ENCODE measurements around the gene KDM2A.
"Not testable (repeated sequence)": the region's sequence is repeated elsewhere in the genome, so short reads cannot be mapped to it uniquely, and the experiment has no call there.

Gene KDM2A

DNA sequence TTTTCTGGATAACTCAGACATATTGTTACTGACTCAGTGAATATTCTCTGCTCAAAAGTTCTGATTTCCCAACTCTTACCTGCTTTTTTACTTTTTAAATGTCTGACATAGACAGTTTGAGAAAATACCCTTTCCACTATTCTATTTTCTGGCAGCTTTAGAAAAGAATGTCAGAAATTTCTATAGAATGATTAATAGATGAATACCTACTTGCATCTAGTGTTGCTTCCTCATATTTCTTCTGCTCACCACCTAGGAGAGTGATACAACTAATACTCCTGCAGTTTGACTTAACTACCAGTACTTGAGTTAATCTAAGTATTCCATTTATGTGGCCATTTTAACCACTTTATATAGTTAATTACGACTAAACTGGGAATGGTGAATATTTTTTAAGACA, 55.2 kb downstream of the KDM2A start:
- no peak for DNase-seq

DNA sequence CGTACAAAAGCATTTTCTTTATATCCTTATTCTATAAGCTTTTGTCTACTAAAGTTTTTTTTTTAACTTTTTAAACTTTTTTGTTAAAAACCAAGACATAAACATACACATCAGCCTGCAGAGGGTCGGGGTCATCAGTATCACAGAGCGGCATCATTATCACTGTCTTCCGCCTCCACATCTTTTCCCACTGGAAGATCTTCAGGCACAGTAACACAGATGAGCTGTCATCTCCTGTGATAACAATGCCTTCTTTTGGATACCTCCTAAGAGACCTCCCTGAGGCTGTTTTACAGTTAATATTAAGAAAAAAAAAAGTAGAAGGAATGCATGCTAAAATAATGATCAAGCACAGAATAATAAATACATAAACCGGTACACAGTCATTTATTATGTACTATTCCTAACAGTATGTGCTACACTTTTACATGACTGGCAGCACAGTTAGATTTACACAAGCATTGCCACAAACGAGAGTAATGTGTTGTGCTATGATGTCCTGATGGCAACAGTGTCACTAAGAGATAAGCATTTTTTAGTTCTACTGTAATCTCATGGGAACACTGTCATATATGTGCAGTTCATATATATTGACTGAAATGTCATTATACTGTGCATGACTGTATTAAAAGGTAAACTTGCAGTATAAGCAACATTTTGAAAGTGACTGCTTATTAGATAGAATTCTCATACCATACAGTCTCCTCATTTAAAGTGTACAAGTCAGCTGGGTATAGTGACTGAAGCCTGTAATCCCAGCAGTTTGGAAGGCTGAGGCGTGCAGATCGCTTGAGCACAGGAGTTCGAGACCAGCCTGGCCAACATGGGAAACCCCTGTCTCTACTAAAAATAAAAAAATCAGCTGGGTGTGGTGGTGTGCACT, 58.6 kb downstream of the KDM2A start:
- no peak for DNase-seq

DNA sequence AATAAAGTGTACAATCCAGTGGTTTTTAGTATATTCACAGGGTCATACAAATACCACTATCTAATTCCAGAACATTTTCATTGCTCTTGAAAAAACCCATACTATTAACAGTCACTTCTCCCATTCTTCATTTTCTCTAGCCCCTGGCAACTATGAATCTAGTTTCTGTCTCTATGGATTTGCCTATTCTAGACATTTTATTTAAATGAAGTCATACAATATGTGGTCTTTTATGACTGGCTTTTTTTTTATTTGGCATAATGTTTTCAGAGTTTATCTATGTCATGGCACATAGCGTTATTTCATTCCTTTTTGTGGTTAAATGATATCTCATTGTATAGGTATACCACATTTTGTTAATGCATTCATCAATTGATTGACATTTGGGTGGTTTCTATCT, 59.4 kb downstream of the KDM2A start:
- DNase-seq = peak; percentile 44

DNA sequence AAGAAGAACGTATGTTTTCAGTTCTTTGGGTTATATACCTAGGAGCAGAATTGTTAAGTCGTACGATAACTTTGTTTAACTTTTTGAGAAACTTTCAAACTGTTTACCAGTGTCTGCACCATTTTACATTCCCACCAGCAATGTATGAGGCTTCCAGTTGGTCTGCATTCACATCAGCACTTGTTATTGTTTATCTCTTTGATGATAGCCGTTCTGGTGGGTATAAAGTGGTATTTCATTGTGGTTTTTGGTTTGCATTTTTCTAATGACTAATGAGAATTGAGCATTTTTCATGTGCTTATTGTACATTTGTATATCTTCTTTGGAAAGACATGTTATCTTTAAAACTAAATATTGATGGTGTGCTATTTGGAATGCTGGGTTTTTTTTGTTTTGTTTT, 59.8 kb downstream of the KDM2A start:
- peak; percentile 22 for DNase-seq

DNA sequence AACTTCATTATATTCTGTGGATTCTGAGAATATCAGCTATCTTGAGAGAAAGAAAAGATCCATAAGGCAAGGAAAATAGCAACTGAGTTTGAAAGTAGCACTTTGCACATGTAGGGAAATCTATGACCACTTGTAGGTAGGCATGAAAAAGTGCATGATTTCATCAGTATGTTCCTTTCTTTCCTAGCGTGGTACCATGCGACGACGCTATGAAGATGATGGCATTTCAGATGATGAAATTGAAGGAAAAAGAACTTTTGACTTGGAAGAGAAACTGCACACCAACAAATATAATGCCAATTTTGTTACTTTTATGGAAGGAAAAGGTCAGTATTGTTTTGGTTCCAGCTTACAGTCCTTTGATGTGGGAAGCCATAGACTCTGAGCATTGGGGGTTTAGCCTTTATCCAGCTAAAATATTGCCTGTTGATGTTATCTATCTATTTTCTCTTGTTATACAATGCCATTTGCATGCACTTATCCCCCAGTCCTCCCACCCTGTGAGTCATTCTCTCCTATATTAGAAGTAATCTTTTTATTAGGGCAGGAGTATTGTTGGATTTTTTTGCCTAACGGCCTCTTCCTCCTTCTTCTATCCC, 60.9 kb downstream of the KDM2A start:
- DNase-seq = no peak

DNA sequence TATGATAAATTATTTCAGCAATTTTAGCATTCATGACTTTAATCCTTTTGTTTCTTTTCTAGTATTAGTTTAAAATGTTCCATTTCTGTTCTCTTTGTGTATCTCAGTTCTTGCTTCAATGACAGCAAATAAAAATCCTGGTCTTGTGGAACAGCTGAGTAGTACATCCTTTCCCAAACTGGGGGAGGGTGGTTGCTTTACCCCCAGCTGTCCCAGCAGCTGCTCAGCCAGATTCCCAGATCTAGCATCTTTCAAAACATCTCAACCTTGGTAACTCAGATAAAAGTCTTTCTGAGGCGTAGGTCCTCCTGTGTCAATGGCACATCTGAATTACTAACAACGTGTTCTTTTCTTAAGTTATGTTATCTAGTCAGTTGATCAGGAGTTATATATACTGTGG, 75.0 kb downstream of the KDM2A start:
- no peak for DNase-seq

DNA sequence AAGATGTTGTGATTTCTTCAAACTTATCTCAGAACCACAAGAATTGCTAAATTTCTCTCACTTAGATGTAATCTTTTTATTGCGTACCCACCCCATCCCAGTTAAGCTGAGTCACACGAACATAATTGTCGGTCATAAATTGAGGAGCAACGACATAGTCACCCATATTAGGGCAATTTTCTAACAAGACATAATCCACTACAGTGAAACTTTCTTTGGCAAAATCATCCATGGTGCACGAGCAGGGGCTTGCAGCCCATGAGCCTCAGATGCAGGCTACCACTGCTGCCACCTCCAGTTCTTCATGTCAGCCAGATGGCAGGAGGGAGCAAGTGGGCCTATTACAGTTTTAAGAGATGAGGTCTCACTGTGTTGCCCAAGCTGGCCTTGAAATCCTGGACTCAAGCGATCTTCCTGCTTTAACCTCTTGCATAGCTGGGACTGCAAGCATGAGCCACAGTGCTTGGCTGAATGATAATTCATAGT, 77.0 kb downstream of the KDM2A start:
- DNase-seq = peak; percentile 29

DNA sequence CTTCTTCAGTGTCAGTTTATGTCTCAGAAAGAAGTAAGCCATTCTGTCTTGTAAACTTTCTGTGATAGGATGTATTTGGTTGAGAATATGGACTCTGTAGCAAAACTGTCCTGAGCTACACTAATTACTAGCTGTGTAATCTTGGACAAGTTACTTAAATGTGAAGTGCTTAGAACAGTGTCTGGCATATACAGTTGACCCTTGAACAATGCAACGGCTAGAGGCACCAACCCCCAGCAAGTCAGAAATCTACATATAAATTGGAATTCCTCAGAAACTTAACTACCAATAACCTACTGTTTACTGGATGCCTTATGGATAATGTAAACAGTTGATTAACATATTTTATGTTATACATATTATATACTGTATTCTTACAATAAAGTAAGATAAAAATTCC, 78.5 kb downstream of the KDM2A start:
- no peak for DNase-seq

DNA sequence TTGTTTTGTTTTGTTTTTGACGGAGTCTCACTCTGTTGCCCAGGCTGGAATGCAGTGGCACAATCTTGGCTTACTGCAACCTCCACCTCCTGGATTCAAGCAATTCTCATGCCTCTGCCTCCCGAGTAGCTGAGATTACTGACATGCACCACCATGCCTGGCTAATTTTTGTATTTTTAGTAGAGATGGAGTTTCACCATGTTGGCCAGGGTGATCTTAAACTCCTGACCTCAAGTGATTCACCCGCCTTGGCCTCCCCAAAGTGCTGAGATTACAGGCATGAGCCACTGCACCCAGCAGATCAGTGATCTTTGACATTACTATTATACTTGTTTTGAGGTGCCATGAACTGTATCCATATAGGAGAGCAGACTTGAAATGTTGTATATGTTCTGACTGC, 79.7 kb downstream of the KDM2A start:
- DNase-seq = not testable (repeated sequence)

DNA sequence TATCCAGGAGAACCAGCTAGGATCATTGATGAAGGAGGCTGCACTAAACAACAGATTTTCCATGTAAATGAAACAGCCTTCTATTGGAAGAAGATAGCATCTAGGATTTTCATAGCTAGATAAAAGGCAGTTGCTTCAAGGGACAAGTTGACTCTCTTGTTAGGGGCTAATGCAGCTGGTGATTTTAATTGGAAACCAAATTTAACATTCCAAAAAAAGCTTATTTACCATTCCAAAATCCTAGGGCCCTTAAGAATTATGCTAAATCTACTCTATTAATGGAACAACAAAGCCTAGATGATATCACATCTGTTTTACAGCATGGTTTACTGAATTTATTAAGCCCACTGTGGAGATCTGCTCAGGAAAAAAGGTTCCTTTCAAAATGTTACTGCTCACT, 80.7 kb downstream of the KDM2A start:
- no peak for DNase-seq

DNA sequence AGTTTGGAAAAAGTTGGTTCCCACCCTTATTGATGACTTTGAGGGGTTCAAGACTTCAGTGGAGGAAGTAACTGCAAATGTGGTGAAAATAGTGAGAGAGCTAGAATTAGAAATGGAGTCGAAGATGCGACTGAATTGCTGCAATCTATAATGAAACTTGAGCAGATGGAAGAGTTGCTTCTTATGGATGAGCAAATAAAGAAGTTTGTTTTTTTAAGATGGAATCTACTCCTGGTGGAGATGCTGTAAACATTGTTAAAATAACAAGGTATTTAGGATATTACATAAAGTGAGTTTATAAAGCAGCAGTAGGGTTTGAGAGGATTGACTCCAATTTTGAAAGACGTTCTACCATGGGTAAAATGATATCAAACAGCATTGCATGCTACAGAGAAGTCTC, 83.0 kb downstream of the KDM2A start:
- DNase-seq = no peak

DNA sequence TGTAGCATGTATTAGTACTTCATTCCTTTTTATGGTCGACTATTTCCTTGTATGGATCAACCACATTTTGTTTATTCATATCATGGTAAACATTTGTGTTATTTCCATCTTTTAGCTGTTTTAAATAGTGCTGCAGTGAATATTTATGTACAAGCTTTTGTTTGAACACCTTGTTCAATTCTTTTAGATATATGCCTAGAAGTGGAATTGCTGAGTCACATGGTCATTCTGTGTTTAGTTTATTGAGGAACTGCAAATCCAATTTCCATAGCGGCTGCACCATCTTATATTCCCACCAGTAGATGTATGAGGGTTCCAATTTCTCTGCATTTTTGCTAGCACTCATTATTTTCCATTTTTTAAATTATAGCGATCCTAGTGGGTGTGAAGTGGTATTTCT, 85.8 kb downstream of the KDM2A start:
- DNase-seq = no peak

DNA sequence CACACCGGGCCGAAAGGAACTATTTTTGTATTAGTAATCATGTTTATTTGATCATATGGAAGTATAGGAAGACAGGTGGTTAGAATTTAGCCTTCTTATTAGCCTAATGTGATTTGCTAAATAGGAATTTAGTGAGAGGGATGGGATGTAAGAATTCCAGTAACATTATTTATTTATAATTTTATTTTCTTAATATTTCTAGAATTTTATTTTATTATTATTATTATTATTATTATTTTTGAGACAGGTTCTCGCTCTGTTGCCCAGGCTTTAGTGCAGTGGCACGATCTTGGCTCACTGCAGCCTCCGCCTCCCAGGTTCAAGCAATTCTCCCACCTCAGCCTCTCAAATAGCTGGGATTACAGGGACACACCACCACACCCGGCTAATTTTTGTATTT, 90.2 kb downstream of the KDM2A start:
- not testable (repeated sequence) for DNase-seq

DNA sequence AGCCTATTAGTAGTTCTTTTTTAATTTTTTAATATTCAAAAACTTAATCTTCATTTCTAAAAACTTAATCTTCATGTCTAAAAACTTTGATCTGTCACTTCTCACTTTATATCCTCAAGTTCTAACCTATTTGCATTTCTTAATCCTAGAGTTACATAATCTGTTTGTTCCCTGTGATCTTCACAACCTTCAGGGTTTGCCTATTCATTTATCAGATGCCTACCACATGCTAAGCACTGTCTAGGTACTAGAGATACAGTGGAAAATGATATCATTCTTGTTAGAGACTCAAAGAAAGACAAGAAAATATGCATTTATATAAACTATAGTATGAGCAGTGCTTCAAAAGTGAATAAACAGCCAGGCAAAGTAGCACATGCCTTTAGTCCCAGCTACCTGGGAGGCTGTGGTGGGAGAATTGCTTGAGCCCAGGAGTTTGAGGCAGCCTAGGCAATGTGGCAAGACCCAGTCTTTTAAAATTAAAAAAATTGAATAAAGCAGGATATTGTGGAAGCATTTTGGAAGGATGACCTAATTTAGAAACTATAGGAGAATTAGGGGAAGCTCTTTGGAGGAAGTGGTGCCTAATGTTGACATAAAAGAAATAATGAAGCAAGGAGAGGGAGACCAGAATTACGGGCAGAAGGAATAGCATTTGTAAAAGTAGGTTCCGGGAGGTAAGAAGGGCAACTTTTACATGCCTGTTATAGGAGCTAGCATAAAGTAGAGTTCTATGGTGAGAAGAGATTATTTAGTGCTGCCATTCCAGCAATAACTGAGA, 92.8 kb downstream of the KDM2A start:
- no peak for DNase-seq

DNA sequence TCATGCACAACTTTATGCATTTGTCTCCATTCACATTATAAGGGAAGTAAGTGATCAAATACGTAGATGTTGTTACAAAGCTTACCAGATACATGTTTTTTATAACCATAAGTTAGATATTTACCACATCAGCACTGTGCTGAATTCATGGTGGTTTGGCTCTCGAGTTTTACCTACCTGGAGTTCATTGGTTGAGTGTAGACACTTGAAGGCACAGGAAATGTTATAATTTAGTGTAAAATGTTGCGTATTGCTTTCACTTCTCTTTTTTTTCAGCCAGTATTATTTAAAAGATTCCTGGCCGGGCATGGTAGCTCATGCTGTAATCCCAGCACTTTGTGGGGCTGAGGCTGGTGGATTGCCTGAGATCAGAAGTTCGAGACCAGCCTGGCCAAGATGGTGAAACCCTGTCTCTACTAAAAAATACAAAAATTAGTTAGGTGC, 94.1 kb downstream of the KDM2A start:
- DNase-seq = no peak

DNA sequence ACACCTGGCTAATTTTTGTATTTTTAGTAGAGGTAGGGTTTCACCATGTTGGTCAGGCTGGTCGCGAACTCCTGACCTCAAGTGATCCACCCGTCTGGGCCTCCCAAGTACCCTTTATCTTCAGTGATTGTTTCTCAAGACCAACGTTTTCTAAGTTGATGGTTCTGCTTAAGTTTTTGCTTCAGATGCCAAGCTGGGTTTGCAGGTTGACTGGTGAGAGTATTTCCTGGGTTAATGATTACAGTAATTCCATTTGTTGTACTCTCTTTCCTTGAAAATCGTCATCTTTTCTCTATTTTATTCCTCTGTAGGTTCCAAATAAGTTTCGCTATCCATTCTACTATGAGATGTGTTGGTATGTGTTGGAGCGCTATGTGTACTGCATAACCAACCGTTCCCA, 108.7 kb downstream of the KDM2A start:
- no peak for DNase-seq

DNA sequence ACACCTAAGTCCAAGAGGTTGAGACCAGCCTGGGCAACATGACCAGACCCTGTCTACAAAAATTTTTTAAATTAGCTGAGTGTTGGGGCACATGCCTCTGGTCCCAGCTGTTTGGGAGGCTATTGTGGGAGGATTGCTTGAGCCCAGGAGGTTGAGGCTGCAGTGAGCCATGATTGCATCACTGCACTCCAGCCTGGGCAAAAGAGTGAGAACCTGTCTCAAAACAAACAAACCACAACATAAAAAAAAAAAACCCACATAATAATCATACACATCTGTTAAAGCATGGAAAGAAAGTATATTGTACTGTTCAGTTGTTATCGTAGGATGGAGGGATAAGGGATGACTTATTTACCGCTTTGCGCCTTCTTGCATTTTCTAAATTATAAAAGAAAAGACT, 111.3 kb downstream of the KDM2A start:
- DNase-seq = no peak

DNA sequence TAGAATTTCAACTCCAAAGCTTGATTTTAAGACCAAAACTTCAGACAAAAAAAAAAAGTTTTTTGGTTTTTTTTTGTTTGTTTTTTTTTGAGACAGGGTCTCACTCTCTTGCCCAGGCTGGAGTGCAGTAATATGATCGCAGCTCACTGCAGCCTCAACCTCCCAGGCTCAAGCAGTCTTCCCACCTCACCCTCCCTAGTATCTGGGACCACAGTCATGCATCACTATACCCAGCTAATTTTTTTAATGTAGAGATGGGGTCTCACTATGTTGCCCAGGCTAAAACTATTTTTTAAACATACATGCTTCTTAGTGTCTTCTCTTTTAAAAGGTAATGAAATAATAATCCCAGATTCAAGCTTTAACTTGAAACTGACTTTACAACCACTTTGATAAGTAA, 111.8 kb downstream of the KDM2A start:
- DNase-seq = no peak

DNA sequence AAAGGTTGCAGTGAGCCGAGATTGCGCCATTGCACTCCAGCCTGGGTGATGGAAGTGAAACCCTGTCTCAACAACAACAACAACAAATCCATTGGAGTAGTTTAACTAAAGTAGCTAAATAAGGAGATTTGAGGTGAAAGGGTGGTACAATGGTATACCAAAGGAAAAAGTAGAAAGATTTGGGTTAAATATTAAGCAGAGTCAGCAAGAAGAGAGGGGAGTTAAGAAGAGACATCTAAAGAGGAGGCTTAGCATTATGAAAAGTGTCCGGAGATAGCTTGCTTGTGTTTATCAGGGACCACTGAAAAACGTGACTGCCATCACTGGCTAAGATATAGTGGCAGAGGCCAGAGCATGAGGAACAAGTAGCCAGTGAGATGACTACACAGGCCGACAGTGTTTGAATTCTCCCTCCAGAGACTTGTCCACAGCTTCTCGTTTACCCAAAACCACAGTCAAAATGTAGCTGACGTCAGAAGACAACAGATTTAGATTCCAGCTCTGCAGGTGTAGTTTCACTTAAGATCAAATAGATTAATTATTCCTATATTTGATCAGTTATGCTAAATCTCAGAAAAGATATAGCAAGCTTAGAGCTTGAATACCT, 114.6 kb downstream of the KDM2A start:
- no peak for DNase-seq

DNA sequence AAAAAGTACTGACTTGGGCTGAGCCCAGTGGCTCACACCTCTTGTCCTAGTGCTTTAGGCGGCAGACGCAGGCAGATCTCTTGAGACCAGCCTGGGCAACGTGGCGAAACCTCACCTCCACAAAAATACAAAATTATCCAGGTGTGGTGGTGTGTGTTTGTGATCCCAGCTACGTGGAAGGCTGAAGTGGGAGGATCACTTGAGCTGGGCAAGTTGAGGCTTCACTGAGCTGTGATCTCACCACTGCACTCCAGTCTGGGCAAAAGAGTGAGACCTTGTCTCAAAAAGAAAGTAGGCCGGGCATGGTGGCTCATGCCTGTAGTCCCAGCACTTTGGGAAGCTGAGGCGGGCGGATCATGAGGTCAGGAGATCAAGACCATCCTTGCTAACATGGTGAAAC, 115.5 kb downstream of the KDM2A start:
- not testable (repeated sequence) for DNase-seq

DNA sequence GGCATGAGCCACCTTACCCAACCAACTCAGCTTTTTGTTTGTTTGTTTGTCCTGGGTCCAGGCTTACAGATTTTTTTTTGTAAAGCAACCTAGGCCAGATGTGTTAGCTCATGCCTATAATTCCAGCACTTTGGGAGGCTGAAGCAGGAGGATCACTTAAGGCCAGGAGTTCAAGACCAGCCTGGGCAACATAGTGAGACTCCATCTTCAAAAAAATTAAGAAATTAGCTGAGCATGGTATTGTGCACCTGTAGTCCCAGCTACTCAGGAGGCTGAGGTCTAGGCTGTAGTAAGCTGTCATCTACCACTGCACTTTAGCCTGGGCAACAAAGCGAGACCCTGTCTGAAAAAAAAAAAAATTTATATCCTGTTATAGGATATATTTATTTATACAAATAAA, 118.5 kb downstream of the KDM2A start:
- no peak for DNase-seq

DNA sequence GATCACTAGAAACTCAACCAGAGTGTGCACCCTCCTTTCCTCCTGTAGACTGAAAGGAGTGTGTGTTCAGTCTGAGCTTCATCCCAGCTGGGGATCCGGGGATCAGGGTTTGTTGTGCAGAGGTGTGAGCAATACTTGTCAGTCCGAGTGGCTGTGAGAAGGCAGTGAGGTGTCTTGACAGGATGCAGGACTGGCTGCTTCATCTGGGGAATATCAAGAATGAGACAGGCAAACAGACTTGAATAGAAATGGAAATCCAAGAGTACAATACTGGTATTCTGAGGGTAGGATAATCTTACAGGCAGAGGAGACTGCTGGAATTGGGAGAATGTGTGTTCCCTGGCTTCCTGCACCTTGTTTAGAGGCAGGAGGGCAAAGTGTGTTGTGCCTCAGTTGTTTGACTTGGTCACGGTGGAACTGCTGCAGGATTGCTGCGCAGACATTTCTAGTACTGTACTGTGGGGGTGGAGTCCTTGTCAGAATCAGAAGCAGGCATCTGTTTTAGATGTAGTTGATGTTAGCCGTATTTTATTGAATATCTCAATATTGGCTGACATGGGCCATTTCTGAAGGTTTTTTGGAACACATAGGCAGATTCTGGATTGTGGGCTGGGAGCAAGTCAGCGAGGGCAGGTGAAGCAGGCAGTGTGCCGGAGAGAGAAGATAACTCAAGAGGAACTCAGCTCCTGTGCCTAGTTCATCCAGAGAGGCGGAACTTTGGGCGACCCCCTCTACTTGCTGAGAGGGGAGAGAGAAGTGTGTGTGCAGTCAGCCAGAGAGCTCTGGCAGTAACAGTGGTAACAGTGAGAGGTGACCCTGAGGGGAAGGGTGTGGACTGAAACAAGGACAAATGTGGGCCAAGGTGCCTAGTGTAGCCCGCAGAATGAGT, 120.1 kb downstream of the KDM2A start:
- DNase-seq = no peak

Data from fibroblast of skin of scalp (primary cell).